ENCODE measurements around the gene FKBP1C. TPM values are rescaled to one million over a fixed set of nuclear protein-coding genes. Genes with fewer than 3 reads are reported as not detected.

Gene FKBP1C
- total and polyA plus RNA-seq, 2 donors (not counting 3 experiments of a cell fraction or from before 2014, with no cell fraction given) = 2.0 to 7.7 TPM

DNA sequence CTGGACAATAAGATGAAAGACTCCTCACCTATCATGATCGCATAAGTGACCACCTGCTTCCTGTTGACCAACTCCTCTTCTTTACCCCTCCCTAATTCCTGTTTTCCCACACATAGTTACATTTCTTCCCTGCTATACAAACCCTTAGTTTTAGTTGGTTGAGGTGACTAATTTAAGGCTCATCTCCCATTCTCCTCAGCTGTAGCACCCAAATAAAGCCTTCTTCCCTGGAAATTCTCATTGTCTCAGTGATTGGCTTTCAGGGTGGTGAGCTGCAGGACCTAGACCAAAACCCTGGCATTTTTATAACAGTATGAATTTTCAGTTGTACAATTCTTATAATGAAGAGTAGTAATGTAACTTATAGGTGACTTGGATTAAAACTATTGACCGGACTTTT is 2.1 kb downstream of the FKBP1C start:
- H3K4me3 ChIP-seq (replicated peaks in 1 of 3; ENCODE audit: insufficient read depth in 1 of 3, low read depth in 1 of 3, low read length in 3 of 3) = no peak overlapping the region
- BruUV-seq (replicated peaks) = no TSS peak
- no peaks in the 10 kb centered on the region for H4K20me1 ChIP-seq (replicated peaks; ENCODE audit: control insufficient read depth, extremely low read depth, insufficient read depth, low read length)
- no peak overlapping the region for H3K4me2 ChIP-seq (ENCODE audit: insufficient read depth, low read length)
- no peaks in the 10 kb centered on the region for H3K79me2 ChIP-seq (ENCODE audit: control insufficient read depth, insufficient read depth, low read length)
- intact Hi-C loops (cut with micrococcal nuclease) (no loop called here), dilution Hi-C loops (cut with MboI; ENCODE audit: extremely low pct_ligation_motif_present, low sequenced_read_pairs) (no loop called here)
- no peaks in the 10 kb centered on the region for H3K9me1 ChIP-seq (replicated peaks; ENCODE audit: control insufficient read depth, extremely low read depth, insufficient read depth, low read length)
- POLR2A ChIA-PET = no interaction called here
- H3K9me3 ChIP-seq (replicated peaks; ENCODE audit: control insufficient read depth, insufficient read depth, low read length) = peaks cover 2% of the 10 kb centered on the region
- CTCF ChIA-PET = no interaction called here
- H3K36me3 ChIP-seq (ENCODE audit: control insufficient read depth in 2 of 2, extremely low read depth in 1 of 2, insufficient read depth in 2 of 2, low read length in 2 of 2) = no peaks in the 10 kb centered on the region
- no peak overlapping the region for H2AFZ ChIP-seq (ENCODE audit: low read depth, low read length)
- H3K27ac ChIP-seq (ENCODE audit: insufficient read depth, low read depth, low read length) = no peak overlapping the region
- no peak for TF ChIP-seq POLR2A (IDR thresholded peaks at IDR 0.05; ENCODE audit: low read depth, low read length)
- no peak for TF ChIP-seq FOS (IDR thresholded peaks at IDR 0.05; ENCODE audit: borderline replicate concordance, insufficient read depth, low read length)
- no peak for TF ChIP-seq GATA2 (IDR thresholded peaks at IDR 0.05; ENCODE audit: insufficient read depth, insufficient read length, low read depth, low read length)
- no peak for TF ChIP-seq POLR2AphosphoS5 (IDR thresholded peaks at IDR 0.05; ENCODE audit: insufficient read depth, low read depth, low read length)
- no peak for TF ChIP-seq EZH2 (IDR thresholded peaks at IDR 0.05; ENCODE audit: borderline replicate concordance, low read depth, low read length, severe bottlenecking)
- TF ChIP-seq, protein P1, sequence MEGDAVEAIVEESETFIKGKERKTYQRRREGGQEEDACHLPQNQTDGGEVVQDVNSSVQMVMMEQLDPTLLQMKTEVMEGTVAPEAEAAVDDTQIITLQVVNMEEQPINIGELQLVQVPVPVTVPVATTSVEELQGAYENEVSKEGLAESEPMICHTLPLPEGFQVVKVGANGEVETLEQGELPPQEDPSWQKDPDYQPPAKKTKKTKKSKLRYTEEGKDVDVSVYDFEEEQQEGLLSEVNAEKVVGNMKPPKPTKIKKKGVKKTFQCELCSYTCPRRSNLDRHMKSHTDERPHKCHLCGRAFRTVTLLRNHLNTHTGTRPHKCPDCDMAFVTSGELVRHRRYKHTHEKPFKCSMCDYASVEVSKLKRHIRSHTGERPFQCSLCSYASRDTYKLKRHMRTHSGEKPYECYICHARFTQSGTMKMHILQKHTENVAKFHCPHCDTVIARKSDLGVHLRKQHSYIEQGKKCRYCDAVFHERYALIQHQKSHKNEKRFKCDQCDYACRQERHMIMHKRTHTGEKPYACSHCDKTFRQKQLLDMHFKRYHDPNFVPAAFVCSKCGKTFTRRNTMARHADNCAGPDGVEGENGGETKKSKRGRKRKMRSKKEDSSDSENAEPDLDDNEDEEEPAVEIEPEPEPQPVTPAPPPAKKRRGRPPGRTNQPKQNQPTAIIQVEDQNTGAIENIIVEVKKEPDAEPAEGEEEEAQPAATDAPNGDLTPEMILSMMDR (IDR thresholded peaks at IDR 0.05; ENCODE audit: extremely low read depth in 1 of 2, insufficient read depth in 1 of 2, low read depth in 1 of 2, low read length in 2 of 2) = no peak
- TF ChIP-seq, protein P2, sequence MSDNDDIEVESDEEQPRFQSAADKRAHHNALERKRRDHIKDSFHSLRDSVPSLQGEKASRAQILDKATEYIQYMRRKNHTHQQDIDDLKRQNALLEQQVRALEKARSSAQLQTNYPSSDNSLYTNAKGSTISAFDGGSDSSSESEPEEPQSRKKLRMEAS (IDR thresholded peaks at IDR 0.05; ENCODE audit: insufficient read depth, insufficient read length) = no peak
- FAIRE-seq = no peak
- no peaks in the 10 kb centered on the region for H3K4me1 ChIP-seq (ENCODE audit: control insufficient read depth, extremely low read depth, insufficient read depth, low read length)
- H3K9ac ChIP-seq (replicated peaks; ENCODE audit: extremely low read depth, insufficient read depth, low read length) = no peak overlapping the region
- no peaks in the 10 kb centered on the region for H3K27me3 ChIP-seq (ENCODE audit: control insufficient read depth in 2 of 2, insufficient read depth in 2 of 2, low read length in 2 of 2)
- no peak for DNase-seq (ENCODE audit: low read depth, low spot score)

Data from endothelial cell of umbilical vein (primary cell).